PC-9 (cell line): ENCODE measurements around the gene ATXN1. TPM values are rescaled to one million over a fixed set of nuclear protein-coding genes. Genes with fewer than 3 reads are reported as not detected.

Experiments used
- BruUV-seq: library from RNA; stranded (reverse); fragments of 400-500 nt; replicated peaks from 2 replicates; lab custom pipeline; 2021; lab: Mats Ljungman, UMichigan
- CTCF ChIA-PET: fragments of 300-600 bp; sonication (Branson Sonifier 250); formaldehyde crosslinking; loops from one replicate; lab custom pipeline; 2022; ENCODE audit warnings: antibody characterized with exemption; lab: Charles Lee
- POLR2A ChIA-PET: fragments of 300-600 bp; sonication (Branson Sonifier 250); formaldehyde crosslinking; loops from one replicate; lab custom pipeline; 2022; ENCODE audit warnings: antibody characterized with exemption; ENCODE audit not compliant: unreplicated experiment; lab: Charles Lee
- DNase-seq, 2 experiments: peaks; one replicate each; pipeline versions ENCODE4 v3.0.0 to v3.0.0-alpha.2; 2015 to 2022; ENCODE audit warnings: mixed read lengths in 1 of 2
- H2AFZ ChIP-seq: fragments of 200-600 bp; sonication (generic); 2 replicates; pipeline ENCODE4 v1.8.1; 2017; ENCODE audit warnings: antibody characterized with exemption
- H3F3A ChIP-seq: fragments of 200-600 bp; sonication (generic); 2 replicates; pipeline ENCODE4 v1.8.1; 2017; ENCODE audit warnings: antibody characterized with exemption, mild to moderate bottlenecking, low read depth; ENCODE audit not compliant: insufficient read depth
- H3K27ac ChIP-seq: fragments of 200-600 bp; sonication (generic); 2 replicates; pipeline ENCODE4 v1.6.1; 2016; ENCODE audit warnings: mixed run types
- H3K27me3 ChIP-seq: fragments of 200-600 bp; sonication (generic); 2 replicates; pipeline ENCODE4 v1.6.1; 2016; ENCODE audit warnings: low read depth, mixed run types; ENCODE audit not compliant: insufficient read depth
- H3K36me3 ChIP-seq: fragments of 200-600 bp; sonication (generic); 2 replicates; pipeline ENCODE4 v1.6.1; 2016; ENCODE audit warnings: low read depth, mixed run types
- H3K4me1 ChIP-seq: fragments of 200-600 bp; sonication (generic); replicated peaks from 2 replicates; pipeline ENCODE4 v1.6.1; 2016; ENCODE audit warnings: mixed run types; ENCODE audit not compliant: insufficient read depth
- H3K4me2 ChIP-seq: fragments of 200-600 bp; sonication (generic); 2 replicates; pipeline ENCODE4 v1.6.1; 2017; ENCODE audit warnings: mixed run types
- H3K4me3 ChIP-seq: fragments of 200-600 bp; sonication (generic); 2 replicates; pipeline ENCODE4 v1.6.1; 2016; ENCODE audit warnings: mixed run types
- H3K79me2 ChIP-seq: fragments of 200-600 bp; sonication (generic); 2 replicates; pipeline ENCODE4 v1.6.1; 2017; ENCODE audit warnings: low read depth, mixed run types
- H3K9me2 ChIP-seq: fragments of 200-600 bp; sonication (generic); 2 replicates; pipeline ENCODE4 v1.8.1; 2017; ENCODE audit warnings: mild to moderate bottlenecking; ENCODE audit not compliant: insufficient read depth
- H3K9me3 ChIP-seq: fragments of 200-600 bp; sonication (generic); 2 replicates; pipeline ENCODE4 v1.8.1; 2016; ENCODE audit warnings: low read depth; ENCODE audit not compliant: insufficient read depth
- H4K20me1 ChIP-seq: fragments of 200-600 bp; sonication (generic); 2 replicates; pipeline ENCODE4 v1.8.1; 2017; ENCODE audit not compliant: insufficient read depth
- EZH2 ChIP-seq: fragments of 200-600 bp; sonication (generic); IDR thresholded peaks from 2 replicates; pipeline ENCODE4 v1.8.0; 2017; ENCODE audit warnings: antibody characterized with exemption, low read depth
- intact Hi-C: fragments of 100-400 bp; cut with micrococcal nuclease; formaldehyde crosslinking; loops from one replicate; pipeline ENCODE4 v1.10.0; 2022; ENCODE audit not compliant: unreplicated experiment
- total RNA-seq: library from RNA; stranded (reverse); gene quantifications from 2 replicates; pipeline ENCODE4 v1.2.3, GENCODE V29; 2021
- TF ChIP-seq, protein P1 (sequence below): fragments of 200-600 bp; sonication (generic); conservative IDR thresholded peaks from 2 replicates; pipeline ENCODE4 v1.6.1; 2017; ENCODE audit warnings: mixed run types, antibody characterized with exemption, mild to moderate bottlenecking, moderate library complexity

ATXN1 gene
- total RNA-seq, 1 experiment from 2014 or later: 42.7 TPM

GRCh38 chr6:16758163-16758975 lies 2.9 kb downstream of the ATXN1 start:
- H3F3A ChIP-seq: peaks cover 36% of the 10 kb centered on the region
- H2AFZ ChIP-seq: no peak overlapping the region
- H3K4me1 ChIP-seq: peaks cover 56% of the 10 kb centered on the region
- BruUV-seq: no TSS peak
- H3K36me3 ChIP-seq: no peaks in the 10 kb centered on the region
- CTCF ChIA-PET: interaction anchor here (0.5 to 0.9 kb wide), 2 partner anchors 246 to 817 kb away, joined by 4 to 13 read pairs; no protein-coding TSS in a partner anchor
- no peaks in the 10 kb centered on the region for H3K9me2 ChIP-seq
- DNase-seq: no peak
- TF ChIP-seq, protein P1, sequence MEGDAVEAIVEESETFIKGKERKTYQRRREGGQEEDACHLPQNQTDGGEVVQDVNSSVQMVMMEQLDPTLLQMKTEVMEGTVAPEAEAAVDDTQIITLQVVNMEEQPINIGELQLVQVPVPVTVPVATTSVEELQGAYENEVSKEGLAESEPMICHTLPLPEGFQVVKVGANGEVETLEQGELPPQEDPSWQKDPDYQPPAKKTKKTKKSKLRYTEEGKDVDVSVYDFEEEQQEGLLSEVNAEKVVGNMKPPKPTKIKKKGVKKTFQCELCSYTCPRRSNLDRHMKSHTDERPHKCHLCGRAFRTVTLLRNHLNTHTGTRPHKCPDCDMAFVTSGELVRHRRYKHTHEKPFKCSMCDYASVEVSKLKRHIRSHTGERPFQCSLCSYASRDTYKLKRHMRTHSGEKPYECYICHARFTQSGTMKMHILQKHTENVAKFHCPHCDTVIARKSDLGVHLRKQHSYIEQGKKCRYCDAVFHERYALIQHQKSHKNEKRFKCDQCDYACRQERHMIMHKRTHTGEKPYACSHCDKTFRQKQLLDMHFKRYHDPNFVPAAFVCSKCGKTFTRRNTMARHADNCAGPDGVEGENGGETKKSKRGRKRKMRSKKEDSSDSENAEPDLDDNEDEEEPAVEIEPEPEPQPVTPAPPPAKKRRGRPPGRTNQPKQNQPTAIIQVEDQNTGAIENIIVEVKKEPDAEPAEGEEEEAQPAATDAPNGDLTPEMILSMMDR: no peak
- no peak for TF ChIP-seq EZH2
- H3K9me3 ChIP-seq: no peaks in the 10 kb centered on the region
- H3K27me3 ChIP-seq: no peaks in the 10 kb centered on the region
- no peaks in the 10 kb centered on the region for H4K20me1 ChIP-seq
- POLR2A ChIA-PET: interaction anchor here (0.6 kb wide), 2 partner anchors 35 to 77 kb away, joined by 3 to 4 read pairs; no protein-coding TSS in a partner anchor
- peak overlapping the region; percentile 84 for H3K4me3 ChIP-seq
- H3K79me2 ChIP-seq: peaks cover 57% of the 10 kb centered on the region
- H3K27ac ChIP-seq: no peak overlapping the region; the same call in 1 of the 2 replicates
- intact Hi-C loops: no loop called here
- H3K4me2 ChIP-seq: peak overlapping the region; percentile 87

DNA sequence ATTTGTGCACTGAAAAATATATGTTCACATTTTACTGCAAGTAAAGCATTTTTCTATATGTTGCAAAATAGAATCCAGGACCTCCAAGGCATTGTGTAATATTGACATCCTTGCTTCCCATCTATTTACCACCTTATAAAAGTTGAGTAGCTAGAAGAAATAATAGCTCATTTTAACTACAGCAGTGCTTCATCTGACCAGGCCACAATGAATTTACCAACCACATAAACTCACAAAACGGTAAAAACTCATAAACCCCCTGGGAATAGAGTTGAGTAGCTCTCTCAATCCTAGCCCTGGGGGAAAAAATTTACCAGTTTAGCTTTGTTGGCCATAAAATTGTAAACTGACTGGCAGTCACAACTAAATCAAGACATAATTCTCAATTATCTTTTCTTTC lies 3.9 kb downstream of the ATXN1 start:
- Histone ChIP-seq H3K27ac (peak overlapping the region; percentile 42; the same call in 1 of the 2 replicates), H3K4me1 (peaks cover 62% of the 10 kb centered on the region), H4K20me1 (no peaks in the 10 kb centered on the region), H3F3A (peaks cover 36% of the 10 kb centered on the region), H3K27me3 (no peaks in the 10 kb centered on the region), H3K9me2 (no peaks in the 10 kb centered on the region), H2AFZ (no peak overlapping the region), H3K36me3 (no peaks in the 10 kb centered on the region), H3K79me2 (peaks cover 61% of the 10 kb centered on the region), H3K4me3 (no peak overlapping the region), H3K9me3 (no peaks in the 10 kb centered on the region), H3K4me2 (peak overlapping the region; percentile 32)
- no TSS peak for BruUV-seq
- CTCF ChIA-PET: no interaction called here
- DNase-seq: no peak
- intact Hi-C loops: no loop called here
- POLR2A ChIA-PET: no interaction called here
- TF ChIP-seq EZH2: no peak
- TF ChIP-seq, protein P1: no peak

DNA sequence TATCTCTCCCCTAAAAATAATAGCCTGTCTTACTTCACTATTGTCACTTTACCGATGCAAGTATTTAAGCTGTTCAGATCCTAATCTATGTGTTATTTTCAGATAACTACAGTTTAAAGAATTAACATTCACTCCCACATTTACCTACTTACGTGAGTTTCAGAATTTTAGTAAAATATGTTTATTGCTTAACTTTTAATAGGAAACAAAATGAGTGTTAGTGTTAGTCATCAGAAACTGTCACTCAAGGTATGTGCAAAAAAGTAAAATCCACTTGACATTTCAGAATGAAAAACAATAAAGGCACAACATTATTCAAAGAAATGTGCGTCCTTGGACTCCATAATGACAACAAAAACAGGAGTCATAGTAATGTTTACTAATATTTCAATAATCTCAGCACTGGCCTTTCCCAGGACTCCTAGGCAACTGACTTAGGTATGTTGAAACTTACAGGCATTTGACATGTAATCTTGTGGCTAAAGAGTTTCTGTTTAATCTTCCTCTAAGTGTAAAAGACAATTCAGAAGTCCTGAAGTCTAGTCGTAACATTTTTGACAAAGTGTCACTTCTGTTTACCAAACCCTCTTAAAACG lies 4.5 kb downstream of the ATXN1 start:
- Histone ChIP-seq H3K79me2 (peaks cover 63% of the 10 kb centered on the region), H3F3A (peaks cover 36% of the 10 kb centered on the region), H3K9me3 (no peaks in the 10 kb centered on the region), H3K27ac (peak overlapping the region; percentile 42), H3K4me1 (peaks cover 67% of the 10 kb centered on the region), H3K4me2 (peak overlapping the region; percentile 32), H3K4me3 (no peak overlapping the region), H3K36me3 (no peaks in the 10 kb centered on the region), H3K27me3 (no peaks in the 10 kb centered on the region), H4K20me1 (no peaks in the 10 kb centered on the region), H2AFZ (no peak overlapping the region), H3K9me2 (no peaks in the 10 kb centered on the region)
- intact Hi-C loops: no loop called here
- no TSS peak for BruUV-seq
- POLR2A ChIA-PET: no interaction called here
- peak in 1 of 2 experiments; percentile 51 for DNase-seq
- CTCF ChIA-PET: no interaction called here
- TF ChIP-seq, protein P1: no peak
- TF ChIP-seq EZH2: no peak
